Panc1 (cell line): Measurements from ENCODE around the gene SLC6A7.

Experiments used
- CTCF ChIP-seq: fragments of 450-650 bp; IDR thresholded peaks from 2 replicates; pipeline ENCODE4 v1.5.1; 2017; ENCODE audit warnings: mild to moderate bottlenecking
- POLR2AphosphoS5 ChIP-seq: IDR thresholded peaks from 2 replicates; pipeline ENCODE4 v1.6.1; 2012; ENCODE audit warnings: mild to moderate bottlenecking, low read depth, low read length, moderate library complexity
- REST ChIP-seq, 2 experiments: IDR thresholded peaks; 2 replicates each; pipeline ENCODE4 v1.6.1; 2011 to 2012; ENCODE audit warnings: low read depth in 2 of 2, control low read depth in 1 of 2, low read length in 1 of 2, mild to moderate bottlenecking in 1 of 2, moderate library complexity in 1 of 2; ENCODE audit not compliant: insufficient read depth in 1 of 2
- SIN3A ChIP-seq: IDR thresholded peaks from 2 replicates; pipeline ENCODE4 v1.6.1; 2012; ENCODE audit warnings: low read depth, mild to moderate bottlenecking, low read length, moderate library complexity, borderline replicate concordance; ENCODE audit not compliant: insufficient read depth
- TCF7L2 ChIP-seq: IDR thresholded peaks from 2 replicates; pipeline ENCODE4 v1.6.1; 2011; ENCODE audit warnings: mild to moderate bottlenecking, low read depth, low read length, inconsistent platforms

DNA sequence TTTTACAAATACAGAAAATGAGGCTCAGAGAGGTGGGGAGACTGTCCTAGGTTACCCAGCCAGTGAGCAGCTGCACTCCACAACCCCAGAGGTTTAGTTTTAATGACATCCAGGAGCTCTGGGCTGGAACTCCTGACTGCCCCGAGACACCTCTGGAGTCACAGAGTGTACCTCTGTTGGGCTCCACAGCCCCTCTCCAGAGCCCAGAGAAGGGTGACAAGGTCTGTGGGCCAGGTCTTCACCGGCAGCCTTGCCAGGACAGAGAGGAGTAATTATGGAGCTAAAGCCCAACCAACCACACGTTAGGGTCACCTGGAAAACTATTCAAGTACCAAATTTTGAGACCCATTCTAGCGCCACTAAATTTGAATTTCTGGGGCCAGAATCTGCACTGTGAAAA, 12.1 kb upstream of the SLC6A7 start:
- no peak for TF ChIP-seq POLR2AphosphoS5
- no peak for TF ChIP-seq CTCF
- no peak for TF ChIP-seq TCF7L2
- TF ChIP-seq SIN3A, result no peak
- no peak for TF ChIP-seq REST (IDR thresholded peaks at IDR 0.05; ENCODE audit: insufficient read depth in 1 of 2, low read depth in 2 of 2, low read length in 1 of 2)
